ENCODE measurements around the gene KIF26A. TPM values are rescaled to one million over a fixed set of nuclear protein-coding genes. Genes with fewer than 3 reads are reported as not detected.

The KIF26A gene
- total and polyA plus RNA-seq, 2 of the 4 experiments (the other 2 are of a cell fraction) = not detected

- H3K18ac ChIP-seq (ENCODE audit: low read depth, low read length) = no peak overlapping the region
- dilution Hi-C loops (cut with HindIII; ENCODE audit: low sequenced_read_pairs, unreplicated experiment) = no loop called here
- intact Hi-C loops (cut with micrococcal nuclease) = no loop called here
- H4K8ac ChIP-seq (ENCODE audit: low read depth in 2 of 2, low read length in 2 of 2) = no peak overlapping the region
- H2BK120ac ChIP-seq (ENCODE audit: low read depth, low read length) = no peak overlapping the region
- no peak overlapping the region for H3K4me2 ChIP-seq (ENCODE audit: low read depth, low read length)
- H3K27me3 ChIP-seq (ENCODE audit: control insufficient read depth, insufficient read depth, low read length) = peaks cover 2% of the 10 kb centered on the region; the same call in 1 of the 2 replicates
- ATAC-seq (ENCODE audit: low read depth) = no peak
- WGBS, 2 experiments (ENCODE audit: extremely low coverage in 2 of 2, insufficient read length in 1 of 2) = 88% methylated on average over 5 of the region's 20 CpGs; no CpG with 5 or more reads in 1 of the 2 experiments
- H4K20me1 ChIP-seq (ENCODE audit: insufficient read depth, low read length) = no peaks in the 10 kb centered on the region
- POLR2A ChIA-PET (ENCODE audit: unreplicated experiment) = no interaction called here
- H2BK5ac ChIP-seq (ENCODE audit: low read depth, low read length, poor library complexity, severe bottlenecking) = no peak overlapping the region
- no peaks in the 10 kb centered on the region for H3K36me3 ChIP-seq (ENCODE audit: control insufficient read depth, insufficient read depth, low read length)
- in situ Hi-C loops (cut with MboI; ENCODE audit: low sequenced_read_pairs) = loop anchor here (25.0 kb wide), 2 partner anchors 472 to 547 kb away; no protein-coding TSS in a partner anchor
- TF ChIP-seq MXI1 (IDR thresholded peaks at IDR 0.05; ENCODE audit: borderline replicate concordance, low read depth, low read length) (no peak), NFE2L2 (IDR thresholded peaks at IDR 0.05; ENCODE audit: low read depth, low read length) (no peak), RFX5 (IDR thresholded peaks at IDR 0.05; ENCODE audit: low read depth, low read length) (no peak), FOS (IDR thresholded peaks at IDR 0.05; ENCODE audit: low read depth, low read length) (no peak), CEBPB (IDR thresholded peaks at IDR 0.05; ENCODE audit: low read depth, low read length) (no peak), MAZ (IDR thresholded peaks at IDR 0.05; ENCODE audit: borderline replicate concordance, low read depth, low read length) (no peak), RAD21 (IDR thresholded peaks at IDR 0.05; ENCODE audit: low read length) (no peak), RCOR1 (IDR thresholded peaks at IDR 0.05; ENCODE audit: insufficient replicate concordance, low read length) (no peak), BHLHE40 (IDR thresholded peaks at IDR 0.05; ENCODE audit: low read depth, low read length) (no peak), SMC3 (IDR thresholded peaks at IDR 0.05; ENCODE audit: low read depth, low read length) (no peak), USF2 (IDR thresholded peaks at IDR 0.05; ENCODE audit: low read depth, low read length) (no peak), MAFK (IDR thresholded peaks at IDR 0.05; ENCODE audit: low read depth, low read length) (no peak), ELK1 (IDR thresholded peaks at IDR 0.05; ENCODE audit: borderline replicate concordance, low read depth, low read length) (no peak), CTCF (conservative IDR thresholded peaks at IDR 0.05; ENCODE audit: low read depth, low read length) (no peak), CHD1 (IDR thresholded peaks at IDR 0.05; ENCODE audit: low read depth, low read length) (no peak), POLR2A (IDR thresholded peaks at IDR 0.05; ENCODE audit: low read depth, low read length) (no peak)
- no peaks in the 10 kb centered on the region for H3K79me1 ChIP-seq (ENCODE audit: low read depth in 1 of 2, low read length in 2 of 2)
- H3K9me1 ChIP-seq (ENCODE audit: insufficient read depth, low read length) = no peaks in the 10 kb centered on the region
- CTCF ChIA-PET = no interaction called here
- no peak overlapping the region for H2AFZ ChIP-seq (replicated peaks; ENCODE audit: low read length, poor library complexity)
- H3K4me3 ChIP-seq (ENCODE audit: insufficient read depth, low read depth, low read length) = no peak overlapping the region
- no peak overlapping the region for H3K56ac ChIP-seq (ENCODE audit: extremely low read depth, insufficient read depth, low read length)
- no peaks in the 10 kb centered on the region for H3K4me1 ChIP-seq (ENCODE audit: control insufficient read depth, insufficient read depth, low read length)
- H3K14ac ChIP-seq (replicated peaks; ENCODE audit: low read depth, low read length) = no peak overlapping the region
- no peak overlapping the region for H3K4ac ChIP-seq (ENCODE audit: low read depth, low read length)
- no peak overlapping the region for H2BK20ac ChIP-seq (ENCODE audit: low read depth, low read length)
- H2BK15ac ChIP-seq (ENCODE audit: low read depth, low read length) = no peak overlapping the region
- H2AK5ac ChIP-seq (ENCODE audit: low read depth, low read length) = no peak overlapping the region
- no peak for DNase-seq
- H2AK9ac ChIP-seq (replicated peaks; ENCODE audit: low read depth, low read length, poor library complexity) = no peak overlapping the region
- H4K5ac ChIP-seq (ENCODE audit: low read depth, low read length) = no peak overlapping the region
- no peak overlapping the region for H4K91ac ChIP-seq (ENCODE audit: insufficient read depth, low read depth, low read length)
- H3K23ac ChIP-seq (ENCODE audit: low read depth, low read length) = no peak overlapping the region
- no peak overlapping the region for H3K9ac ChIP-seq (ENCODE audit: low read depth, low read length)
- BruUV-seq (replicated peaks) = no TSS peak
- no peak overlapping the region for H3K27ac ChIP-seq (ENCODE audit: insufficient read depth, low read length)
- H3K9me3 ChIP-seq (ENCODE audit: control insufficient read depth, insufficient read depth, low read length) = no peaks in the 10 kb centered on the region
Observed at GRCh38 chr14:104090071-104090748, 48.2 kb upstream of the KIF26A start.

Data from IMR-90 (cell line).